ENCODE data around the gene GPR32.
"Not testable (repeated sequence)": the region's sequence is repeated elsewhere in the genome, so short reads cannot be mapped to it uniquely, and the experiment has no call there.

Gene GPR32

GRCh38 chr19:50804420-50805272 lies 34.4 kb downstream of the GPR32 start:
- peak; percentile 97 for DNase-seq

DNA sequence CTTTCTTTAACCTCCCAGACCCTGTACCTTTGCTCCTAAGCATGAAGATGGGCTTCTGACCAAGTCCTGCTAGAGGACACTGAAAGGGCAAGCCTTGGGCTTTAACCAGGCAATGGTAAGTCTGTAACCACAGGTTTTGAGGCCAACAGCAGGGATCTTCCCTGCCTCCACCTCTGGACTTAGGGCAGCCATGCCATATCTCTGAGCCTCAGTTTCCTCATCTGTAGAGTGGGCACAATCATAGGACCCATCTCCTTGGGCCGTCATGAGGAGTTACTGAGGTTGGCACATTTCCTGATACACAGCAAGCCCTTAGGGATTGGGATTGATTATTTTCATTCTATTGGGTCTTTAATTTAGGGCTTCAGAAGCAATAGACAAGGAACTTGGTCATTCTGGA lies 38.6 kb downstream of the GPR32 start:
- no peak for DNase-seq

DNA sequence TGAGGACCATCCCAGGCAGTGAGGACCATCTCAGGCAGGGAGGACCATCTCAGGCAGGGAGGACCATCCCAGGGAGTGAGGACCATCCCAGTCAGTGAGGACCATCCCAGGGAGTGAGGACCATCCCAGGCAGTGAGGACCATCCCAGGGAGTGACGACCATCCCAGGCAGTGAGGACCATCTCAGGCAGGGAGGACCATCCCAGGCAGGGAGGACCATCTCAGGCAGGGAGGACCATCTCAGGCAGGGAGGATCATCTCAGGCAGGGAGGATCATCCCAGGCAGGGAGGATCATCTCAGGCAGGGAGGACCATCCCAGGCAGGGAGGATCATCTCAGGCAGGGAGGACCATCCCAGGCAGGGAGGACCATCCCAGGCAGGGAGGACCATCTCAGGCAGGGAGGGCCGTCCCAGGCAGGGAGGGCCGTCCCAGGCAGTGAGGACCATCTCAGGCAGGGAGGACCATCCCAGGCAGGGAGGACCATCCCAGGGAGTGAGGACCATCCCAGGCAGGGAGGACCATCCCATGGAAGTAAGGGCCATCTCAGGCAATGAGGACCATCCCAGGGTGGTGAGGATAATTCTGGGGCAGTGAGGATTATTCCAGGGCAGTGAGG lies 41.5 kb downstream of the GPR32 start:
- DNase-seq = not testable (repeated sequence)

- DNase-seq = no peak
These were observed 42.2 kb downstream of the GPR32 start for GRCh38 chr19:50812474-50812873.

DNA sequence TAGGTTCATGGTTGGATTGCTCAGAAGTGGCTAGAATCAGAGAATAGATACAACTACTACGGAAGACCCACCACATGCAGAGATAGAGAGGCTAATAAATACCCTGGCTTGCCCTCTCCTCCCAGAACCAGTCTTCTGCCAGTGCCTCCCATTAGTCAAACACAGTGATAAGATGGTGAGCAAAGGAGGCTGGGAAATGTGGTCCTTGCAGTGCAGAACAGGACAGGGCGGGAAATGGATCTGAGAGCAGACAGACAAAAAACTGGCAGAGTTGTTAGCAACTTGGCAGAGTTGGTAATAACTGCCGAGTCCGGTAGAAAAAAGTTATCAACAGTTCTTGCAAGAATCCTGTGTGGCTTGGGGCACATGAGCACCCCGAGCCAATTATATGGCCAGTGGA lies 44.6 kb downstream of the GPR32 start:
- no peak for DNase-seq

GRCh38 chr19:50815439-50815838 lies 45.2 kb downstream of the GPR32 start:
- no peak for DNase-seq

DNA sequence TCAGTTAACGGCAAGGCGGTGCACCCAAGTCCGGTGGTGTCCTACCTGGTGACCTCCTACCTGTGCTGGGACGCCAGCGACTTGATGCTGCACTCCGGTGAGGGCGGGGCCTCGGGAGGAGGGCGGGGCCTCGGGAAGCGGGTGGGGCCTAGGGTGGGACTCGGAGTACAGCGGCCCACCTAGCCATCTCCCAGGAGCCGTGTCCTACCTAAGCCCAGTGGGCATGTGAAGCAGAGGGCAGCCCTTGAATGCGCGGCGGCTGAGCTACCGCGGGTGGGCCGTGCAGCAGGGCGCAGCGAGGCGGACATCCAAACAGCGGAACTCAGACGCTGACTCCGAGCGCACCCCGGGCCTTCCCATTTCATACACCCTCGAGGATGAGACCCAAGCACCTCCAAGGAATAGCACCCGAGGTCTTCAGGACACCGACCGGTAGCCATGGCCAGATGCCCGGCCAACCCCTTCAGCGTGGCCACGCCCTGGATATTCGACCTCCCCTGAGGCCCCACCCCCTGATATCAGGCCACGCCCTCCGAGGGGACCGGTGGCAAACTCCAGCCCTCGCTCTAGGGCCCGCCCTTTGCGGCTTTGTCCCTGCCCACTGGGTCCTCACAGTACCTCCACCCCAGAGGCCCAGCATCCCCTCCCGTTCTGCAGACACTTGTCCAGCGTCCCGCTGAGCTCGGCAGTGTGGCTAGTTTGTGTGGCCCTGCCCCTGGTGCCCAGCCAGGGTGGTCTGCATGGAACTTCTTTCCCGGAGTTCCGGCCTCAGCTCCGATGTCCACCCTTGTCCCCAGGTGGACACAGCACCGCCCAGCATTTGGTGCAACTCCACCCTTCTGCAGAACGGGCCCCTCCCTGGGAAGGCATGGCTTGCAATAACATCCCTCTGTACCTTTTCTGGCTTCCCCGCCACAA lies 47.9 kb downstream of the GPR32 start:
- DNase-seq = no peak

GRCh38 chr19:50818859-50819472 lies 48.7 kb downstream of the GPR32 start:
- DNase-seq = no peak

DNA sequence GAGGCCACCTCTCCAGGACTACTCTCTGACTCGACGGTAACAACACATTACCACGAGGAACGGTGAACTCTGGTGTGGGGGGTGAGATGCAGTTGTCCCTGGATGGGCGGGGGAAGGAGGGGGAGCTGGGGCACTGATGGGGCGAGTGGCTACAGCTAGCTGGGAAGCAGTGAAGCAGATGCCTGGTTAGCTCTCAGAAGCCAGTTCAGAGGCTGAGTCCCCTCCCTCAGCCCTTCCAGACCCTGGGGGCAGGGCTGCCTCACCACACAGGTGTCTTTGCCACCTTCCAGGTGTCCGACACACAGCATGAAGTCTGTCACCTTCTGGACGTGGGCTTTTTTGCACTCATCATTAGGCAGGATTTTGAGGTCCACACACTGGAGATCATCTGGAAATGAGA lies 49.4 kb downstream of the GPR32 start:
- DNase-seq = no peak

DNA sequence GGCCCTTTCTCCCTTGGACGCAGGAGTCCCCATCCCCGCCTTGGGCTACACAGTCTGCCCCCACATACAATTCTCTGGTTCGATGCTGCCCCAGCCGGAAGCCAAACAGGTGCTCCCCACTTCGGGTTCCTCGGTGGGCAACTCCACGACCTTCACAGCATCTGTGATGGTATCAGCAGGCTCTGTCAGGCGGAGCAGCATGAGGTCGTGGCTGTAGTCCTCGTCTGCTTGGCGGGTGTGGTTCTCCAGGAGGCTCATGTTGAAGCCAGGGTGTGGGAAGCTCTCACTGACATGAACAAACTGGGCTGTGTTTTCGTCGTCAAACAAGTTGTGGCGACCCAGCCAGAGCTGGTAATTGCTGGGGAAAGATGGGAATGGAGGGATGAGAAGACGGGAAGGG lies 49.8 kb downstream of the GPR32 start:
- DNase-seq = no peak

DNA sequence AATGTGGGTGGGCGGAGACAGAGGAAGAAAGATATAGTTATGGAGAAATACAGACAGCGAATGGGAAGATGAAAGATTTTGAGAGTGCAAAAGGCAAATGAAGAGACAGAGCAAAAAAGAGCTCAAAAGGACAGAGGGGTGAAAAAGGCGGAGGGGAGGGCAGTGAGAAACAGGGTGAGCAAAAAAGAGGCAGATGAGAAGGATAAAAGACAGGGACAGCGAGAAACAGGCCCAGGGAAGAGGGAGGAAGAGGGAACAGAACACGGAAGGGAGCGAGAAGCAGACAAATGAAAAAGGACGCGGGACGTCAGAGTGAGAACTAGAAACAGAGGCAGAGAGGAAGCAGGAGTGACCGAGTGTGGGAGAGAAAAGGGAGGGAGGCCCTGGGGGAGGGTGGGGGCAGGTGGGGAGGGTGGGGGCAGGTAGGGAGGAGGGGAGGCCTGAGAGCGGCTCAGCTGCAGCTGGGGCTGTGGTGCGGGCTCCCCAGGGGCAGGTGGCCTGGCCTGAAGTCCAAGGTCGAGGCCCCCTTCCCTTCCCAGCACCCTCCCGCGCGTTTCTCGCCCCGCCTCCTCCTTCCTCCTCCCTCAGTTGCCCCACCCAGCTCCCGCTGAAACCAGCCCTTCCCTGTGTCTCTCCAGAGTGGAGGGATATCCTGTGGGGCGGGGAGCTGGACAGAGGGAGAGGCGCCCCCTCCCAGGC lies 50.4 kb downstream of the GPR32 start:
- DNase-seq = no peak

DNA sequence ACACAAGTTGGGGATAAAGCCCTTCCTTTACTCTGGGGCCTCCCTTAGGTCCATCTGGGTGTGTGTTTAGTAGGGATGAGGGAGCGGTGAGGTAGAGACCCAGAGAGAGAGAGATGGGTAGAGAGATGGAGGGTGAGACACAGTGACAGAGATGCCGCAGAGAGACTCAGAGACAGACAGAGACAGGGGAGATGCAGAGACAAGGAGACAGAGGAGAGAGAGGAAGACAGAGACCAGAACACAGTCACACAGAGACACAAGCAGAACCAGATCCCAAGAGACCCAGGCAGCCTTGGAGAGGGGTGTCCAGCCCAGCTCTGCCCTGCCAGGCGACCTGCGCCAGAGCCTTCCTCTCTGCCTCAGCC lies 51.0 kb downstream of the GPR32 start:
- no peak for DNase-seq
